ENCODE measurements around the gene ADPRHL1.

The ADPRHL1 gene

DNA sequence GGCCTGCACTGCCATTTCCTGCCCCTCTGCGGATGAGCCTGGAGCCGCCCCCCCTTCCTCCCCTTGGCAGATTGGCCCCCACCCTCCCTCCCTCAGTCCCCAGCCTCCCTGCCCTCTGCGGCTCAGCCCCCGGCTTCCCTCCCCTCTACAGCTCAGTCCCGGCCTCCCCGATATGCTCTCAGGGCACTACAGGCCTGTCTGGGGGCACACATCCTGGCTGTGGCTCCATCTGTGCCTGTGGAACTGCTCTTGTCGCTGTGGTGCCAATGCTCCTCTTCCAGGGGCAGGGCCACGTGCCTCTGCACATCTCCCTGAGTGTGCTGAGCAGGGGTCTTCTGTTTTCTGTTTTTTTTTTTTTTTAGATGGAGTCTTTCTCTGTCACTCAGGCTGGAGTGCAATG is 39.0 kb downstream of the ADPRHL1 start:
- no peak for DNase-seq

- DNase-seq: no peak
Measured at GRCh38 chr13:113413898-113414282, 39.4 kb downstream of the ADPRHL1 start.

GRCh38 chr13:113413178-113413897 is 40.0 kb downstream of the ADPRHL1 start:
- DNase-seq: no peak

- DNase-seq: no peak
Measured at GRCh38 chr13:113412440-113412839, 40.8 kb downstream of the ADPRHL1 start.

- DNase-seq: no peak
Measured at GRCh38 chr13:113411216-113412023, 41.9 kb downstream of the ADPRHL1 start.

DNA sequence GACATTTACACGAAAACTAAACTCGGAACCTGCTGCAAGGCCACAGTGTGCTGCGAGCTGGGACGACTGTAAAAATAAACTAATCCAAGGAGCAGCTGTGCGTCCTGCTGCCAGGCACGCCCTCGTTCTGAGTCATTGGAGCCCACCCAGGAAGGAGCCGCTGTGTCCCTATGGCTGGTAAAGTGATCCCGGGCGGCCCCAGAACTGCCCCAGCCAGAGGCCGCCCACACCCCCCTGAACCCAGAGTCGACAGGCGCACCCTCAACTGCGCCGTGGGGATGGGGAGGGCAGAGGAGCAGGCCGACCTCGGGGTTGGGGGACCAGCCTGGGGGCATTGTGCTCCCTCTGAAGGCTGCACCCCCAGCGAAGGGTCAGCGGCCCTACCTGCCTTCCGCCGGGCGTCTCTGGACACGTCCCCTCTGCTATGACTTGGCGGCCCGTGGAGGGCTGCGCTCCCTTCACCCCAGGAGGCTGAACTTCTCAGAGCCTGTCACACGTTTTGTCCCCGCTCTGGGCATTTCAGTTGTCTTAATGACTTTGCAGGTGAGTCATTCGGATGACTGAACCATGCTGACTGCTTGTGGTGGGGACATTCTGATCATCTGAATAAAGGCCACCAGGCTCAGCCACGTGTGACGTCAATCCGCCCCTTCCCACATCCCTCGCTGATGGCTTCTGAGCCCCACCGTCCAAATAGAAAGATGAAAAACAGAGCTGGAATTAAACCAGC is 42.7 kb downstream of the ADPRHL1 start:
- DNase-seq: no peak

- DNase-seq: no peak
Measured at GRCh38 chr13:113408562-113408961, 44.7 kb downstream of the ADPRHL1 start.

- no peak for DNase-seq
Measured at GRCh38 chr13:113407531-113408393, 45.5 kb downstream of the ADPRHL1 start.

- DNase-seq: no peak
Measured at GRCh38 chr13:113407103-113407530, 46.2 kb downstream of the ADPRHL1 start.

GRCh38 chr13:113406321-113407102 is 46.8 kb downstream of the ADPRHL1 start:
- DNase-seq: no peak

DNA sequence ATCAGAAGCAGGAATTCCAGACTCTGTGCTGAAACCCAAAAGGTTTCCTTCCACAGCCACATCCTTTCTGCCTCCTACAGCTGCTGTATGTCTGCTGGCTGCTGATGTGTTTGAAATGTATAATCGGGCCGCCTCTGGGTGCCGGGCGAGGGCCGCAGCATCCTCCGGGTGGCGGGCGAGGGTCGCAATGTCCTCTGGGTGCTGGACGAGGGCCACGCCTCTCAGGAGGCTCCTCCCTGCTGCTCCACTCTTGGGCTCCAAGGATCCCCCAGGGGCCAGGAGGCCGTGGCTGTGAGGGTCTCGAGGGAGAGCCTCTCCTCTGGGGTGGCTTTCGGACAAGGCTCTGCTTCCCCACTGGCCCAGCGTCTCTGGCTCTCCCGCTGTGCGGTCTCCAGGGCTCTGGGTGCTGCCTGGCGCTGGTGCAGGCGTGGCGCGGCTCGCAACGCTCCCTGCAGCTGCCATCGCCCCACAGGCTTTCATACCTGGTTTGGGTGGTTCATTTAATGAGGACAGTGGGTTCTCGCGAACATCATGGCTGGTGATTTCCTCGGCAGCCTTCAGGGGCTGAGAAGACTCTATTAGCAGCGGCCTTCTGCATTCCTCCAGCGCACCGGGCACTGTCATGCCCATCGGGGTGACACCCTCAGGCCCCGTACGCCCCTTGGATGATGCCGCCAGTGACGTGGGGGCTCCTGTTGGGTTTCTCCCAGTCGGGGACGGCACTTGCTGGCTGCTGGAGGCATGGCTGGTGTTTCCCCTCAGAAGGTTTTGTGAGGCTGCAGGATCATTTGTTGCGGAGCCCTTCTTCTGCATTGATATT is 47.6 kb downstream of the ADPRHL1 start:
- no peak for DNase-seq

- no peak for DNase-seq
Measured at GRCh38 chr13:113404723-113405471, 48.4 kb downstream of the ADPRHL1 start.

GRCh38 chr13:113404366-113404722 is 48.9 kb downstream of the ADPRHL1 start:
- DNase-seq: no peak

- DNase-seq: no peak
Measured at GRCh38 chr13:113403255-113404104, 49.8 kb downstream of the ADPRHL1 start.

DNA sequence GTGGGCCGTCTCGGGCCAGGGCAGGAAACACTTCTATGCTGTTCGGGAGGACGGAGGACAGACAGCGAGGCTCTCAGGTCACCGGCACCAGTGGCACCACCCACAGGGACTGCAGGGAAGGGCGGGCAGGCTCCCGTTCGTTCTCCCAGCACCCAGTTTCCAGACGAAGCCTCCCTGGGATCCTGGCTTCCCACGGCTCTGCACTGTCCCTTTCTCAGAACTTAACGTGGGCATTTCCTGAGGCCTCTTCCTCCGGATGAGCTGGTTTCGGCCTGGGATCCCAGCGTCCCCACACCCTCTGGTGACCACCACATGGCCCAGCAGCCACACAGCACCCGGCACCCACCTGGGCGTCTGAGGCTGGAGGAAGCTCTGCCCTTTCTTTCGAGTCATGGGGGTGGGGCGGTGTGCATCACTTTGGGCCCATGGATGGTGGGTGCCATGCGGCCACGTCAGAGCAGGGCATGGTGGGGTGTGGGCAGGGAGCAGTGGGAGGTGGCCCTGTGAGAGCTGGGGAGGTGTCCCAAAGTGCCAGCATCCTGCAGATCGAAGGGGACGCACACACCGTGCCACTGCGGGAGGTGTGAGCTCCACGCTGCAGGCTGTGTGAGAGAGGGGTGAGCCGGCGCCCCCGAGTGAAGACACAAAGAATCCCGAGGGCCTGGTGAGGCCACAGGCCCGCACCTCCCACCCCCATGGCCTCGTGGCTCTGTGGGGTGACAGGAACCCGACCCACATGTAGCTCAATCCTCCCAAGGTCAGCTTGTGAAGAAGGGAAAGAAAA is 50.6 kb downstream of the ADPRHL1 start:
- no peak for DNase-seq

- DNase-seq: no peak
Measured at GRCh38 chr13:113401452-113402415, 51.6 kb downstream of the ADPRHL1 start.

Measured in retina (tissue), 1 donor.